Heart right ventricle (tissue), 16 donors: ENCODE data around the gene SP110. TPM values are rescaled to one million over a fixed set of nuclear protein-coding genes. Genes with fewer than 3 reads are reported as not detected.

Source experiments
- ATAC-seq, 8 donors: fragments of 200-7000 bp; cut with Tn5 transposase; one replicate each; pipeline ENCODE4 v1.9.1; 2020; ENCODE audit warnings: mild to moderate bottlenecking in 8 of 8, moderate library complexity in 8 of 8, moderate number of reproducible peaks in 1 of 8
- DNase-seq, 2 donors: peaks; one replicate each; pipeline ENCODE4 v3.0.0-alpha.2; 2020
- H3K27ac ChIP-seq, 10 donors: fragments of 200-600 bp; sonication (generic) in 2 of 10; one replicate each; pipeline versions ENCODE4 v1.5.0 to v1.8.0; 2020 to 2022; ENCODE audit warnings: mild to moderate bottlenecking in 3 of 10
- H3K27me3 ChIP-seq, 7 donors: fragments of 200-600 bp; one replicate each; pipeline ENCODE4 v1.8.0; 2021 to 2022; ENCODE audit warnings: mild to moderate bottlenecking in 2 of 7
- H3K36me3 ChIP-seq, 9 donors: fragments of 200-600 bp; sonication (generic) in 1 of 9; one replicate each; pipeline versions ENCODE4 v1.5.0 to v1.8.0; 2020 to 2022; ENCODE audit warnings: mild to moderate bottlenecking in 2 of 9
- H3K4me1 ChIP-seq, 9 donors: fragments of 200-600 bp; sonication (generic) in 1 of 9; one replicate each; pipeline versions ENCODE4 v1.5.0 to v1.8.0; 2020 to 2022; ENCODE audit warnings: mild to moderate bottlenecking in 4 of 9
- H3K4me3 ChIP-seq, 10 donors: fragments of 200-600 bp; sonication (generic) in 2 of 10; one replicate each; pipeline versions ENCODE4 v1.5.0 to v1.8.0; 2020 to 2022; ENCODE audit warnings: mild to moderate bottlenecking in 7 of 10, moderate library complexity in 2 of 10
- H3K9me3 ChIP-seq, 11 donors: fragments of 200-600 bp in 10 of 11; sonication (generic) in 2 of 11; one replicate each; pipeline versions ENCODE4 v1.5.0 to v1.8.0; 2013 to 2022; ENCODE audit warnings: mild to moderate bottlenecking in 2 of 11, control low read depth in 1 of 11, moderate library complexity in 1 of 11
- CTCF ChIP-seq, 9 donors: fragments of 200-600 bp; sonication (generic) in 2 of 9; IDR thresholded peaks; one replicate each; pipeline versions ENCODE4 v1.5.0 to v1.8.0; 2021 to 2022; ENCODE audit warnings: antibody characterized with exemption in 9 of 9, mild to moderate bottlenecking in 5 of 9, moderate library complexity in 1 of 9
- WGBS, 2 donors: extraction: QIAGEN DNeasy Blood & Tissue Kit; methylation state at CpG; one replicate each; pipeline ENCODE4 v1.1.7; 2013; ENCODE audit warnings: inconsistent platforms in 1 of 2; 5-methylcytosine and 5-hydroxymethylcytosine counted together
- intact Hi-C, 10 donors: fragments of 100-400 bp; cut with DNase I; formaldehyde crosslinking; loops; one replicate each; pipeline versions ENCODE4 v1.11.1 to v1.14.2; 2022
- polyA plus RNA-seq, 2 donors: library from polyadenylated mRNA; stranded (reverse); fragments of 200-250 nt; gene quantifications; one replicate each; pipeline ENCODE4 v1.2.3, GENCODE V29; 2013
- total RNA-seq, 10 donors: library from RNA; stranded (reverse); fragmentation: NEBNext Ultra II Directional in 3 of 10; extraction: Animal tissue kit (Norgen Biotek cat#: 25700) in 3 of 10; gene quantifications; one replicate each; pipeline versions ENCODE4 v1.2.1 to v1.2.4, GENCODE V29; 2021 to 2023
- donor health status: Arrhythmogenic right ventricular cardiomyopathy.
- donor health status: ischemic (EF 13 %, LVEDD 7.1; RV severe dilation, severe dysfunction).
- donor health status: healthy with polysubstance abuse.
- donor health status: DM: no; HTN: yes; CAD: no.
- donor health status: DM: no; HTN: no; CAD: no.
- donor health status: ischemic (EF 25% LVEDD 6.9; RV normal size, moderate dysfunction).
- donor health status: ischemic (EF 25% LVEDD 5.7; RV mildly dilated, moderate dysfunction).
- donor health status: healthy.
- donor health status: DM: yes; HTN: yes; CAD: no.
- donor health status: Ischemic cardiomyopathy.
- donor health status: ischemic (EF 35%, LVEDD 5.7; RV mildly dilated, moderate dysfunction).
- donor health status: nonischemic (EF 11% LVEDD 7.7; RV severe dilation, severe dysfunction).
- donor health status: DM: yes; HTN: yes; CAD: no.
- donor health status: PGD.
- donor health status: ischemic (EF 29% LVEDD 5.4; RV normal size, mild dysfunction).
- donor health status: nonischemic (EF 23%, LVEDD 6.1; RV moderate dilation, normal function).

Gene SP110
- total and polyA plus RNA-seq, 12 donors, result 5.6 to 38.6 (median 10.4) TPM

GRCh38 chr2:230129343-230129742 lies 90.4 kb downstream of the SP110 start:
- ATAC-seq (no peak), DNase-seq (no peak)
- intact Hi-C loops, result no loop called here
- no peak for TF ChIP-seq CTCF (IDR thresholded peaks at IDR 0.05)
- H3K4me1 ChIP-seq, result peaks cover 0 to 68% (median 20%) of the 10 kb centered on the region in 9 donors
- no peaks in the 10 kb centered on the region for H3K36me3 ChIP-seq
- peaks cover 0 to 19% (median 9%) of the 10 kb centered on the region in 11 donors for H3K9me3 ChIP-seq
- no peak overlapping the region for H3K4me3 ChIP-seq
- WGBS, 2 donors, result 71 to 88% methylated on average over 1 of the region's 1 CpG
- H3K27me3 ChIP-seq, result no peaks in the 10 kb centered on the region
- peak overlapping the region in 9 of 10 donors; percentile 13 to 89 (median 66) for H3K27ac ChIP-seq

GRCh38 chr2:230128623-230129342 lies 91.0 kb downstream of the SP110 start:
- ATAC-seq (peak in 2 of 8 donors; percentile 25 to 28), DNase-seq (peak in 1 of 2 donors; percentile 11)
- no peak for TF ChIP-seq CTCF (IDR thresholded peaks at IDR 0.05)
- Histone ChIP-seq H3K27me3 (no peaks in the 10 kb centered on the region), H3K36me3 (no peaks in the 10 kb centered on the region), H3K27ac (peak overlapping the region in 9 of 10 donors; percentile 13 to 89 (median 66)), H3K4me1 (peaks cover 0 to 68% (median 20%) of the 10 kb centered on the region in 9 donors), H3K9me3 (peaks cover 0 to 13% (median 4%) of the 10 kb centered on the region in 11 donors), H3K4me3 (peak overlapping the region in 1 of 10 donors; percentile 3)
- intact Hi-C loops, result no loop called here
- 51 to 55% methylated on average over 7 of the region's 7 CpGs for WGBS, 2 donors

DNA sequence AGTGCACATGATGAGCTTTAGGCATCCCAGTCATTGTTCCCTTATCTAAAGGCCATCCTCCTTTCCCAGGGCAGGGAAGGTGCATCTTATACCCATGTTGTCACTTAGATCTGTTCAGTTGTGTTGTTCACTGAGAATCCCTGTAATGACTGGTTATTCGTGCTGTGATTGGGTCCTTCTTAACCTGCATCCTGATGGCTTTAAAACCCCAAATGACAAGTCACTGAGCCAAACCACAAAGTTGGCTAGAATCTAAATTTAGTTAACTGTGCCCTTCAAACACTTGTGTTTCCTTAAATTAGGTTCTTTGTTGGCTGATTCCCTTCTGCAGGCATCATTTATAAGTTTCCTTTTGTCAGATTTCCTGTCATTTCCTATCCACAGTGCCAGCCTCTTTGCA lies 92.6 kb downstream of the SP110 start:
- peaks cover 0 to 67% (median 20%) of the 10 kb centered on the region in 9 donors for H3K4me1 ChIP-seq
- DNase-seq, result no peak
- H3K4me3 ChIP-seq, result no peak overlapping the region
- H3K27me3 ChIP-seq, result no peaks in the 10 kb centered on the region
- no peak for ATAC-seq
- WGBS, 2 donors, result 64 to 78% methylated on average over 1 of the region's 1 CpG
- intact Hi-C loops, result no loop called here
- no peak for TF ChIP-seq CTCF (IDR thresholded peaks at IDR 0.05)
- H3K27ac ChIP-seq, result peak overlapping the region in 2 of 10 donors; percentile 15 to 38
- H3K36me3 ChIP-seq, result no peaks in the 10 kb centered on the region
- H3K9me3 ChIP-seq, result no peaks in the 10 kb centered on the region

GRCh38 chr2:230124757-230125431 lies 94.9 kb downstream of the SP110 start:
- WGBS, 2 donors, result 63 to 69% methylated on average over 11 of the region's 11 CpGs
- H3K4me3 ChIP-seq, result peak overlapping the region in 1 of 10 donors; percentile 30
- no peak for TF ChIP-seq CTCF (IDR thresholded peaks at IDR 0.05)
- no peaks in the 10 kb centered on the region for H3K27me3 ChIP-seq
- ATAC-seq (peak in 3 of 8 donors; percentile 44 to 52 (median 52)), DNase-seq (peak in 1 of 2 donors; percentile 17)
- H3K4me1 ChIP-seq, result peaks cover 0 to 53% (median 10%) of the 10 kb centered on the region in 9 donors
- intact Hi-C loops, result no loop called here
- no peaks in the 10 kb centered on the region for H3K36me3 ChIP-seq
- H3K9me3 ChIP-seq, result peaks cover 0 to 5% (median 0%) of the 10 kb centered on the region in 11 donors
- peak overlapping the region in 1 of 10 donors; percentile 50 for H3K27ac ChIP-seq
